ENCODE data around the gene LMTK3. TPM values are rescaled to one million over a fixed set of nuclear protein-coding genes. Genes with fewer than 3 reads are reported as not detected.

Gene LMTK3
- polyA plus RNA-seq, 1 donor from 2014 or later = 8.1 TPM

GRCh38 chr19:48458016-48458415, 53.6 kb downstream of the LMTK3 start:
- Histone ChIP-seq H3K27ac (ENCODE audit: low read length) (no peak overlapping the region), H3K9me3 (ENCODE audit: low read length) (no peaks in the 10 kb centered on the region), H3K9ac (ENCODE audit: low read length) (no peak overlapping the region), H4K20me1 (ENCODE audit: insufficient read depth) (no peaks in the 10 kb centered on the region), H3K4me2 (ENCODE audit: low read length) (no peak overlapping the region), H2AFZ (ENCODE audit: low read depth, low read length) (no peak overlapping the region), H3K4me3 (ENCODE audit: low read length) (no peak overlapping the region), H3K36me3 (ENCODE audit: insufficient read depth, low read length) (no peaks in the 10 kb centered on the region), H3K79me2 (replicated peaks; ENCODE audit: insufficient read depth, low read length) (no peaks in the 10 kb centered on the region), H3F3A (ENCODE audit: insufficient read depth, low read length, poor library complexity, severe bottlenecking) (no peaks in the 10 kb centered on the region), H3K9me2 (ENCODE audit: insufficient read depth, low read length) (no peaks in the 10 kb centered on the region), H3K27me3 (ENCODE audit: insufficient read depth, low read depth, low read length) (no peaks in the 10 kb centered on the region)
- TF ChIP-seq MXI1 (conservative IDR thresholded peaks at IDR 0.05; ENCODE audit: poor library complexity, severe bottlenecking) (no peak), CTCF (IDR thresholded peaks at IDR 0.05; ENCODE audit: poor library complexity, severe bottlenecking) (no peak), SMC3 (conservative IDR thresholded peaks at IDR 0.05; ENCODE audit: poor library complexity) (no peak), EZH2 (IDR thresholded peaks at IDR 0.05; ENCODE audit: borderline replicate concordance, insufficient read depth, low read length, poor library complexity, severe bottlenecking) (no peak), RAD21 (conservative IDR thresholded peaks at IDR 0.05) (no peak), EP300 (conservative IDR thresholded peaks at IDR 0.05; ENCODE audit: poor library complexity, severe bottlenecking) (no peak), REST (IDR thresholded peaks at IDR 0.05; ENCODE audit: borderline replicate concordance) (no peak), TAF1 (IDR thresholded peaks at IDR 0.05; ENCODE audit: low read depth) (no peak), POLR2AphosphoS5 (IDR thresholded peaks at IDR 0.05) (no peak)

- no peaks in the 10 kb centered on the region for H4K20me1 ChIP-seq (ENCODE audit: insufficient read depth)
- no peaks in the 10 kb centered on the region for H3K79me2 ChIP-seq (replicated peaks; ENCODE audit: insufficient read depth, low read length)
- H3K9me3 ChIP-seq (ENCODE audit: low read length) = no peaks in the 10 kb centered on the region
- H3K4me2 ChIP-seq (ENCODE audit: low read length) = no peak overlapping the region
- no peak overlapping the region for H3K27ac ChIP-seq (ENCODE audit: low read length)
- no peaks in the 10 kb centered on the region for H3K36me3 ChIP-seq (ENCODE audit: insufficient read depth, low read length)
- TF ChIP-seq POLR2AphosphoS5 (IDR thresholded peaks at IDR 0.05) (no peak), EZH2 (IDR thresholded peaks at IDR 0.05; ENCODE audit: borderline replicate concordance, insufficient read depth, low read length, poor library complexity, severe bottlenecking) (no peak), TAF1 (IDR thresholded peaks at IDR 0.05; ENCODE audit: low read depth) (no peak), MXI1 (conservative IDR thresholded peaks at IDR 0.05; ENCODE audit: poor library complexity, severe bottlenecking) (no peak), REST (IDR thresholded peaks at IDR 0.05; ENCODE audit: borderline replicate concordance) (no peak), SMC3 (conservative IDR thresholded peaks at IDR 0.05; ENCODE audit: poor library complexity) (no peak), RAD21 (conservative IDR thresholded peaks at IDR 0.05) (no peak), CTCF (IDR thresholded peaks at IDR 0.05; ENCODE audit: poor library complexity, severe bottlenecking) (no peak)
- no peaks in the 10 kb centered on the region for H3F3A ChIP-seq (ENCODE audit: insufficient read depth, low read length, poor library complexity, severe bottlenecking)
- H3K27me3 ChIP-seq (ENCODE audit: insufficient read depth, low read depth, low read length) = no peaks in the 10 kb centered on the region
- H3K9ac ChIP-seq (ENCODE audit: low read length) = no peak overlapping the region
- H2AFZ ChIP-seq (ENCODE audit: low read depth, low read length) = no peak overlapping the region
- no peak overlapping the region for H3K4me3 ChIP-seq (ENCODE audit: low read length)
- no peaks in the 10 kb centered on the region for H3K9me2 ChIP-seq (ENCODE audit: insufficient read depth, low read length)
Measured at GRCh38 chr19:48456864-48457263, 54.8 kb downstream of the LMTK3 start.
